NB4 (cell line): ENCODE results near the gene CWC27.

Experiments
- DNase-seq: peaks from one replicate; pipeline ENCODE4 v3.0.0; 2010; ENCODE audit warnings: low read depth
- H3K4me3 ChIP-seq: one replicate; pipeline ENCODE4 v1.5.1; 2011; ENCODE audit warnings: mild to moderate bottlenecking, low read depth, low read length, moderate library complexity
- MYC ChIP-seq: IDR thresholded peaks from 2 replicates; pipeline ENCODE4 v1.6.1; 2011; ENCODE audit warnings: low read depth, low read length
- POLR2A ChIP-seq: IDR thresholded peaks from 2 replicates; pipeline ENCODE4 v1.6.1; 2011; ENCODE audit warnings: mild to moderate bottlenecking; ENCODE audit not compliant: insufficient read length; ENCODE audit errors: extremely low read depth
- TF ChIP-seq, protein P1 (sequence below): IDR thresholded peaks from one replicate; pipeline ENCODE4 v1.5.1; 2012; ENCODE audit warnings: low read depth, low read length
- TF ChIP-seq, protein P2 (sequence below): IDR thresholded peaks from 2 replicates; pipeline ENCODE4 v1.6.1; 2011; ENCODE audit warnings: low read depth, low read length

CWC27 gene

DNA sequence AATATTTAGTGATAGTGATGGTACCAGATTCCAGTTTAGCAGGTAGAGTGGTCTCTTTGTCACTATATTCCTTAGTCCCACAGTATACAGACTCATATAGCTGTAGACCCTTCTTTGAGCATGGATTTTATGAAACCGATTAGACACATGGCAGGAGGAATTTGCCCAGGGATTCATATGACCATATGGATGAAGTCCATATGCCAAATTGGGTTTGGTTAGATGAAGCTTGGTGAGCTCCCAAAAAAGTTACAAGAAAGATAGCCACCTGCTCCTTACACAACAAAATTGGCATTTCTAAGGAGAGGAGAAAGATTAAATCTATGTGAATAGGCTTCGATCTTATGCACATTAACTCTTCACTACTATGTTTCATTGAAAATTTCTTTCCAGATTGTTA lies 211.4 kb downstream of the CWC27 start:
- no peak for DNase-seq
- no peak overlapping the region for H3K4me3 ChIP-seq
- TF ChIP-seq, protein P1, sequence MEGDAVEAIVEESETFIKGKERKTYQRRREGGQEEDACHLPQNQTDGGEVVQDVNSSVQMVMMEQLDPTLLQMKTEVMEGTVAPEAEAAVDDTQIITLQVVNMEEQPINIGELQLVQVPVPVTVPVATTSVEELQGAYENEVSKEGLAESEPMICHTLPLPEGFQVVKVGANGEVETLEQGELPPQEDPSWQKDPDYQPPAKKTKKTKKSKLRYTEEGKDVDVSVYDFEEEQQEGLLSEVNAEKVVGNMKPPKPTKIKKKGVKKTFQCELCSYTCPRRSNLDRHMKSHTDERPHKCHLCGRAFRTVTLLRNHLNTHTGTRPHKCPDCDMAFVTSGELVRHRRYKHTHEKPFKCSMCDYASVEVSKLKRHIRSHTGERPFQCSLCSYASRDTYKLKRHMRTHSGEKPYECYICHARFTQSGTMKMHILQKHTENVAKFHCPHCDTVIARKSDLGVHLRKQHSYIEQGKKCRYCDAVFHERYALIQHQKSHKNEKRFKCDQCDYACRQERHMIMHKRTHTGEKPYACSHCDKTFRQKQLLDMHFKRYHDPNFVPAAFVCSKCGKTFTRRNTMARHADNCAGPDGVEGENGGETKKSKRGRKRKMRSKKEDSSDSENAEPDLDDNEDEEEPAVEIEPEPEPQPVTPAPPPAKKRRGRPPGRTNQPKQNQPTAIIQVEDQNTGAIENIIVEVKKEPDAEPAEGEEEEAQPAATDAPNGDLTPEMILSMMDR, result no peak
- no peak for TF ChIP-seq MYC
- no peak for TF ChIP-seq POLR2A
- TF ChIP-seq, protein P2, sequence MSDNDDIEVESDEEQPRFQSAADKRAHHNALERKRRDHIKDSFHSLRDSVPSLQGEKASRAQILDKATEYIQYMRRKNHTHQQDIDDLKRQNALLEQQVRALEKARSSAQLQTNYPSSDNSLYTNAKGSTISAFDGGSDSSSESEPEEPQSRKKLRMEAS, result no peak

DNA sequence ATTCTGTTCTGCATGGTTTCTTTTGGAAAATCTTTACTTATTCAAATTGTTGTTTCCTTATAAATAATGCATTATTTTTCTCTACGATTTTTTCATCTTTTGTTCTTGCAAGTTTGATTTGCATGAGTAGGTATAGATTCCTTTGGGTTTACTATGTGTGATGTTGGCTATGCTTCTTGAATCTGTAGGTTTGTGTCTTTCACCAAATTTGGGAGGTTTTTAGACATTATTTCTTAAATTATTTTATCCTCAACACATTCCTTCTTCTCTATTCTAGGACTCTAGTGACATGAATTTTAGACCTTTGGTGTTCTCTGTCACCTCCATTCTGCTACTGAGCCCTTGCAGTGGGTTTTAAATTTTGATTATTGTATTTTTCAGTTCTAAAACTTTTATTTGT lies 219.0 kb downstream of the CWC27 start:
- no peak overlapping the region for H3K4me3 ChIP-seq
- no peak for DNase-seq
- TF ChIP-seq, protein P2, result no peak
- no peak for TF ChIP-seq POLR2A
- TF ChIP-seq MYC, result no peak
- TF ChIP-seq, protein P1, result no peak

DNA sequence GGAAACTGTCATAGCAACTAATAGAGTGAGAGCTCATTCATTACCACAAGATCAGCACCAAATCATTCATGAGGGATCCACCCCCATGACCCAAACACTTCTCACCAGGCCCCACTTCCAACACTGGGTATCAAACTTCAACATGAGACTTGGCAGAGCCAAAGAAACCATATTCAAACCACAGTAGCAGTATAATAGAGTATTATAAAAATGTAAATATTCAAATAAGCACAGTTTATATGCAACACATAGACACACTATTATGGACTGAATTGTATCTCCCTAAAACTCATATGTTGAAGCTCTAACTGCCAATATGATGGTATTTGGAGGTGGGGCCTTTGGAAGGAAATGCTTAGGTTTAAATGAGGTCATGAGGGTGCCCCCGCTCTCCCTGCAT lies 240.5 kb downstream of the CWC27 start:
- no peak for DNase-seq
- TF ChIP-seq POLR2A, result no peak
- TF ChIP-seq MYC, result no peak
- TF ChIP-seq, protein P1, result no peak
- TF ChIP-seq, protein P2, result no peak
- H3K4me3 ChIP-seq, result no peak overlapping the region

DNA sequence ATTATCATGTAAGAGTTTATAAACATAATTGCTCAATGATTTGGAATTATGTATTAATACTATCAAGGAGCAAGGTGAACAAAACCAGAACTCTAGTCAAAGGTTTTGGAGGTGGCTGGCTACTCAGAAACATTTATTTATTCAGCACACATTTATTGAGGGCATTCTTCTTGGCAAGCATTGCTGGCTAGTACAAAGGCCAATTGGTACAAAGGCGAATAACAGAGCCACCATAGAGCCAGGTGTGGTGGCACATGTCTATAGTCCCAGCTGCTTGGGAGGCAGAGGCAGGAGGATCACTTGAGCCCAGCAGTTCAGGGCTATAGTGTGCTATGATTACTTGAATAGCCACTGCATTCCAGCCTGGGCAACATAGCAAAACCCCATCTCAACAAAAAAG lies 242.1 kb downstream of the CWC27 start:
- TF ChIP-seq, protein P1, result no peak
- TF ChIP-seq MYC, result no peak
- TF ChIP-seq, protein P2, result no peak
- TF ChIP-seq POLR2A, result no peak
- H3K4me3 ChIP-seq, result no peak overlapping the region
- no peak for DNase-seq

DNA sequence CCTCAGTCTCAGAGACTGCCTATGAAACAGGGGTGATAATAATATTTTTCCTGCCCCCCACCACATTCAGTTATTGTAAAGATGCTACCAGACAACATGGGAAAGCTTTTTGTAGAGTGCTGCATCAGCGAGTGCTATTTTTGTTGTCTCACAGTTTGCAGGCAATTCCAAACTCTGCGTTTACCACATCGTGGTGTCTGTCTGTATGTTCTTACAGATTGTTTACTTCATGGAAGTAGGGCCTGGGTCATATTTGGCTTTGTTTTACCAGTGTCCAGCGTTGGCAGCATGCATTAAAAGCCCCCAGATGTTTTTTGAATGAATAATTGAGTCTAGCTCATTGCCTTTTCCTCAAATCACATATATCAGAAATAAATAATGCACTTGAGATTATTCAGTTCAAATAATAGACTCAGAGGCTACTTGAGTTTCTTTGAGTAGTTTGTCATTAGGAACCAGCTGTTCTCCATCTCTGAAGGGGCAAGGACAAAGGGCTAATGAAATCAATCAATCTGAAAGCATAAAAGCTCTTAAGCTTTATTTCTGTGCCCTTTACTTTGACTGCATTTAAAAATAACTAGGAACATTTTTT lies 243.7 kb downstream of the CWC27 start:
- no peak for TF ChIP-seq POLR2A
- TF ChIP-seq, protein P1, result no peak
- TF ChIP-seq, protein P2, result no peak
- no peak for TF ChIP-seq MYC
- no peak overlapping the region for H3K4me3 ChIP-seq
- DNase-seq, result no peak
